ENCODE results near the gene GPR61. TPM values are rescaled to one million over a fixed set of nuclear protein-coding genes. Genes with fewer than 3 reads are reported as not detected.
A peak's percentile ranks its signal among the peaks of the same experiment; 100 is the strongest.

The GPR61 gene
- total and polyA plus RNA-seq, 9 of the 15 experiments (the other 6 are each of a cell fraction or from before 2014, with no cell fraction given) = 0.04 to 1.1 (median 0.25) TPM; not detected in 4

DNA sequence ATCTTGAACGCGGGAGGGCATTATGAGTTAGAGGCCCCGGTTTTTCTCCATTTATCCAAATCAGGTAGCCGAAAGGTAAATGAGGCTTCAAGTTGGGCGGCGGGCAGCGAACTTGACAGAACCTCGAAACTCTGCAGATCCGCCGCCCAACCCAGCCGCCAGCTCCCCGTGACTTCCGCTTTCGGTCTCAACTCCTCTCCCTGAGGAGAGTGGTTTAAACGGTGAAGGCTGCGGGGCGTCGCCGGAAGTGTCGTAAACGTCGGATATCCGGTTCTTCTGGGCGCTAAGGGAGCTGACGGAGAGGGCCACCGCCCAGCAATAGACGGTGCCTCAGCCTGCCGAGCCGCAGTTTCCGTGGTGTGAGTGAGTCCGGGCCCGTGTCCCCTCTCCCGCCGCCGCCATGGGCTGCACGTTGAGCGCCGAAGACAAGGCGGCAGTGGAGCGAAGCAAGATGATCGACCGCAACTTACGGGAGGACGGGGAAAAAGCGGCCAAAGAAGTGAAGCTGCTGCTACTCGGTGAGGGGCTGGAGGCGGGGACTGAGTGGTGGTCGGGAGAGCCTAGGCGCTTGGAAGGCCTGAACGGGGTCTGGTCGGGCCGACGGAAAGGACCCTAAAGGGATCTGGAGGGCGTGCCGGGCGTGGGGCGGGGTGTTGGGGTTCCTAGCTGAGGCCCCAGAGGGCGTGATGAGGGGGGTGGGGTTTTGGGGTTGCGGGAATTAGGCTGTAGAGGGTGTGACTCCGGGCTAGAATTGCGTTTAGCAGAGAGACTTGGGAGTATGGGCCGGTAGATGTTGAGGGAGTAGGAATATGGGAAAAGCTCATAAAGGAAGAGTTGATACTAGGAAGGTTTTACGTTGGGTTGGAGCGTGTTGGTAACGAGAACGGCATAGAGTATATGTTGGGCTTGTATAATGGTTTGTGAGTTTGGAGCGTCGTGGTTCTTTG lies 8.9 kb downstream of the GPR61 start, which contains the start of gene GNAI3 (continued):
- TF ChIP-seq TOE1 (IDR thresholded peaks at IDR 0.05; ENCODE audit: borderline replicate concordance) (0 out of 2 replicates have a peak, but pooled peaks have one; percentile 35), TOE1 (CRISPR knock-in tag; IDR thresholded peaks at IDR 0.05; ENCODE audit: borderline replicate concordance, low read depth) (no peak), NFIX (CRISPR knock-in tag; IDR thresholded peaks at IDR 0.05; ENCODE audit: low read depth) (no peak), E4F1 (CRISPR knock-in tag; IDR thresholded peaks at IDR 0.05; ENCODE audit: borderline replicate concordance) (peak; percentile 91), ZNF133 (CRISPR knock-in tag; IDR thresholded peaks at IDR 0.05) (no peak), ARNT (IDR thresholded peaks at IDR 0.05) (no peak), KDM1A (IDR thresholded peaks at IDR 0.05) (no peak), EZH2 (IDR thresholded peaks at IDR 0.05; ENCODE audit: borderline replicate concordance, low read depth, low read length) (no peak), ZNF408 (CRISPR knock-in tag; IDR thresholded peaks at IDR 0.05; ENCODE audit: low read depth) (no peak), ARID3A (IDR thresholded peaks at IDR 0.05; ENCODE audit: borderline replicate concordance, low read depth, low read length) (no peak), ZNF655 (CRISPR knock-in tag; IDR thresholded peaks at IDR 0.05) (no peak), PYGO2 (tag; IDR thresholded peaks at IDR 0.05) (0 out of 2 replicates have a peak, but pooled peaks have one; percentile 28)
- TF ChIP-seq, protein P1, sequence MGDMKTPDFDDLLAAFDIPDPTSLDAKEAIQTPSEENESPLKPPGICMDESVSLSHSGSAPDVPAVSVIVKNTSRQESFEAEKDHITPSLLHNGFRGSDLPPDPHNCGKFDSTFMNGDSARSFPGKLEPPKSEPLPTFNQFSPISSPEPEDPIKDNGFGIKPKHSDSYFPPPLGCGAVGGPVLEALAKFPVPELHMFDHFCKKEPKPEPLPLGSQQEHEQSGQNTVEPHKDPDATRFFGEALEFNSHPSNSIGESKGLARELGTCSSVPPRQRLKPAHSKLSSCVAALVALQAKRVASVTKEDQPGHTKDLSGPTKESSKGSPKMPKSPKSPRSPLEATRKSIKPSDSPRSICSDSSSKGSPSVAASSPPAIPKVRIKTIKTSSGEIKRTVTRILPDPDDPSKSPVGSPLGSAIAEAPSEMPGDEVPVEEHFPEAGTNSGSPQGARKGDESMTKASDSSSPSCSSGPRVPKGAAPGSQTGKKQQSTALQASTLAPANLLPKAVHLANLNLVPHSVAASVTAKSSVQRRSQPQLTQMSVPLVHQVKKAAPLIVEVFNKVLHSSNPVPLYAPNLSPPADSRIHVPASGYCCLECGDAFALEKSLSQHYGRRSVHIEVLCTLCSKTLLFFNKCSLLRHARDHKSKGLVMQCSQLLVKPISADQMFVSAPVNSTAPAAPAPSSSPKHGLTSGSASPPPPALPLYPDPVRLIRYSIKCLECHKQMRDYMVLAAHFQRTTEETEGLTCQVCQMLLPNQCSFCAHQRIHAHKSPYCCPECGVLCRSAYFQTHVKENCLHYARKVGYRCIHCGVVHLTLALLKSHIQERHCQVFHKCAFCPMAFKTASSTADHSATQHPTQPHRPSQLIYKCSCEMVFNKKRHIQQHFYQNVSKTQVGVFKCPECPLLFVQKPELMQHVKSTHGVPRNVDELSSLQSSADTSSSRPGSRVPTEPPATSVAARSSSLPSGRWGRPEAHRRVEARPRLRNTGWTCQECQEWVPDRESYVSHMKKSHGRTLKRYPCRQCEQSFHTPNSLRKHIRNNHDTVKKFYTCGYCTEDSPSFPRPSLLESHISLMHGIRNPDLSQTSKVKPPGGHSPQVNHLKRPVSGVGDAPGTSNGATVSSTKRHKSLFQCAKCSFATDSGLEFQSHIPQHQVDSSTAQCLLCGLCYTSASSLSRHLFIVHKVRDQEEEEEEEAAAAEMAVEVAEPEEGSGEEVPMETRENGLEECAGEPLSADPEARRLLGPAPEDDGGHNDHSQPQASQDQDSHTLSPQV (IDR thresholded peaks at IDR 0.05) = no peak
- TF ChIP-seq, protein P2, sequence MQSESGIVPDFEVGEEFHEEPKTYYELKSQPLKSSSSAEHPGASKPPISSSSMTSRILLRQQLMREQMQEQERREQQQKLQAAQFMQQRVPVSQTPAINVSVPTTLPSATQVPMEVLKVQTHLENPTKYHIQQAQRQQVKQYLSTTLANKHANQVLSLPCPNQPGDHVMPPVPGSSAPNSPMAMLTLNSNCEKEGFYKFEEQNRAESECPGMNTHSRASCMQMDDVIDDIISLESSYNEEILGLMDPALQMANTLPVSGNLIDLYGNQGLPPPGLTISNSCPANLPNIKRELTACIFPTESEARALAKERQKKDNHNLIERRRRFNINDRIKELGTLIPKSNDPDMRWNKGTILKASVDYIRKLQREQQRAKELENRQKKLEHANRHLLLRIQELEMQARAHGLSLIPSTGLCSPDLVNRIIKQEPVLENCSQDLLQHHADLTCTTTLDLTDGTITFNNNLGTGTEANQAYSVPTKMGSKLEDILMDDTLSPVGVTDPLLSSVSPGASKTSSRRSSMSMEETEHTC (IDR thresholded peaks at IDR 0.05) = peak; percentile 22; the same call in 1 of the 2 replicates

Measured in K562 (cell line).